NCI-H1417 (cell line): ENCODE measurements around the gene PLD3.

Experiments
- DNase-seq, 3 experiments: peaks; one replicate each; lab custom pipeline; 2025; lab: John Stamatoyannopoulos, UW

Gene PLD3, protein sequence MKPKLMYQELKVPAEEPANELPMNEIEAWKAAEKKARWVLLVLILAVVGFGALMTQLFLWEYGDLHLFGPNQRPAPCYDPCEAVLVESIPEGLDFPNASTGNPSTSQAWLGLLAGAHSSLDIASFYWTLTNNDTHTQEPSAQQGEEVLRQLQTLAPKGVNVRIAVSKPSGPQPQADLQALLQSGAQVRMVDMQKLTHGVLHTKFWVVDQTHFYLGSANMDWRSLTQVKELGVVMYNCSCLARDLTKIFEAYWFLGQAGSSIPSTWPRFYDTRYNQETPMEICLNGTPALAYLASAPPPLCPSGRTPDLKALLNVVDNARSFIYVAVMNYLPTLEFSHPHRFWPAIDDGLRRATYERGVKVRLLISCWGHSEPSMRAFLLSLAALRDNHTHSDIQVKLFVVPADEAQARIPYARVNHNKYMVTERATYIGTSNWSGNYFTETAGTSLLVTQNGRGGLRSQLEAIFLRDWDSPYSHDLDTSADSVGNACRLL

DNA sequence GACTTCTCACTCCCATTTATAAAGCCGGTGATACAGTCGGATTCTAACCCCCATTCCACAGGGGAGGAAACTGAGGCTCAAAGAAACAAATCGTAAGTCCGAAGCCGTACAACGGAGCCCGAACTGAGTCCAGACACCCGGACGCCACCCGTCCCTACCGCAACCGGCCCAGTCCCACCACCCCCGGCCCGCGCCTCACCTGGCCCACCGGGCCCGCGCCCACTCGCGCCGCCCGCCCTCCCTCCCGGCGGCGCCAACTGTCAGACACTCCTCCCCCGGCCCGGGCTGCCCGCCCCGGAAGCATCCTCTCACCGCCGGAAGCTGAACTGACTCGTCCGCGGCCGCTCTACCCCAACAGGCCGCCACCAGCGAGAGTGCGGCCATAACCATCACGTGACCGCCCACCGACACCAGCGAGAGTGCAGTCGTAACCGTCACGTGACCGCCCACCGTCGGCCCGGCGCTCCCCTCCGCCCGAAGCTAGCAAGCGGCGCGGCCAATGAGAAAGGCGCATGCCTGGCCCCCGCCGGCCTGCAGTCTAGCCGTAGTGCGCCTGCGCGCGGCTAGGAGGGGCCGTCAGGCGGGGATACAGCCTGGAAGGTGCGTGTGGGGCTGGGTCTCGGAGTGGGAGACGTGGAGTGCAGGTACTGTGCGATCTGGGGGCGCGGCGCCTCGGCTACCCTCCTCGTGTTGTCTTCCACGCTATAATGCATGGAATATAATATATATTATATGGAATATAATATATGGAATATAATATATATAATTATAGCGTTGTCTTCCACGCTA lies at the start of gene PLD3, which contains the start of gene C19orf47:
Gene PLD3, plus strand, starts transcription at position 571 of the 789 bp plus-strand sequence. CDS start 17,789 bp downstream, outside the sequence.
Gene C19orf47, minus strand, starts transcription at position 273 of the 789 bp plus-strand sequence. CDS start 6,540 bp downstream, outside the sequence.
- DNase-seq, result peak; percentile 98 to 99 (median 98)

DNA sequence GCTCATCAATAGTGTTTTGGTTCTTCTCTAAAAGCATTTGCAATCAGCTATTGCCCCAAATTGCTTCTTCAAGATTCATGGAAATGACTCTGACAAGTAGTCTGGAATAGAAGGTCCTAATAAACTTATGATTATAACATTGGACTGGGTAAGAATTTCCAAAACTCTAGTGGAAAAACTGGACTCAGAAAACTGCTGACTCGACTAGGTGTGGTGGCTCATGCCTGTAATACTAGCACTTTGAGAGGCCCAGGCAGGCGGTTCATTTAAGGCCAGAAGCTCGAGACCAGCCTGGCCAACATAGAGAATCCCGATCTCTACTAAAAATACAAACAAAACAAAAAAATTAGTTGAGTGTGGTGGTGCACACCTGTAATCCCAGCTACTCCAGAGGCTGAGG lies 47.8 kb upstream of the PLD3 start:
- no peak for DNase-seq

DNA sequence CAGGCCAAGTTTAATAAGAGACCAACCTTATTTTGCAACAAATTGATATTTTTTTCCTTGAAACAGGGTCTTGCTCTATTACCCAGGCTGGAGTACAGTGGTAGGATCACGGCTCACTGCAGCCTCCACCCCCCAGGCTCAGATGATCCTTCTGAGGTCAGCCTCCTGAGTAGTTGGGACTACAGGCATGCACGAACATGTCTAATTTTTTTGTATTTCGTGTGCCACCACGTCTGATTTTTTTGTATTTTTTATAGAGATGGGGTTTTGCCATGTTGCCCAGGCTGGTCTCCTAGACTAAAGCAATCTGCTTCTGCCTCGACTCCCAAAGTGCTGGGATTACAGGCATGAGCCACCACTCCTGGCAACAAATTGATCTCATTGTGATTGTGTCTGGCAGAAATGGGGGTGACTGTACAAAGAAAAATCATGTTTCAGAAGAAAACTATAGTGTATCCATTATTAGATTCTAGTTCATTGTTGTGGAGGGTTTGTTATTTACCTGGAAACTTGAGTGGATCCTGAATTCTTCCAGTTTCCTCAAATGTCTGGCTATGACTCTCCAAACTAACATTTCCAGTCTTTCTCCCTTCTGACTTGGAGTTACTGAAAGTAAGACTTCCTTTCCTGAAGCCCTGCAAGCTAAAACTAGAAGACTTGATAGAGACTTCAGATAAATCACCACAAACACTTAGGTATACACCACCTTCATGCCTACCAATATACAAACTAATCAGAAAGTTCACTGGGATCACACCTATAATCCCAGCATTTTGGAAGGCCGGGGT lies 46.1 kb upstream of the PLD3 start:
- no peak for DNase-seq

DNA sequence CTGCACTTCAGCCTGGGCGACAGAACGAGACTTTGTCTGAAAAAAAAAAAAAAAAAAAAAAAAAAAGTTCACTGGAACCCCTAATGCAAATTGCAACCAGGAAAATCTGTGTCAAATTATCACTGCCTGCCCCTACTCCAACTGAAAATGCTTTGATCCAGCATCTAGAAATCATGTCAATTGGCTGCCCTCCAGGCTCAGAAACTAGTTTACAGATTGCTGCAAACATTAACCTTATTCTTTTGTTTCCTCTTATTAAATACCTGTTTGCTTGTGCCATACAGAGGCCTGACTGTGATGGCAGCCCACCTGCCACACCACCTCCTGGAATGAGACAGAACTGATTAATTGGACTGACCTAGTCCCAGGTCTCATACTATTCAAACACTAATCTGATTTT lies 44.7 kb upstream of the PLD3 start:
- DNase-seq, result no peak

DNA sequence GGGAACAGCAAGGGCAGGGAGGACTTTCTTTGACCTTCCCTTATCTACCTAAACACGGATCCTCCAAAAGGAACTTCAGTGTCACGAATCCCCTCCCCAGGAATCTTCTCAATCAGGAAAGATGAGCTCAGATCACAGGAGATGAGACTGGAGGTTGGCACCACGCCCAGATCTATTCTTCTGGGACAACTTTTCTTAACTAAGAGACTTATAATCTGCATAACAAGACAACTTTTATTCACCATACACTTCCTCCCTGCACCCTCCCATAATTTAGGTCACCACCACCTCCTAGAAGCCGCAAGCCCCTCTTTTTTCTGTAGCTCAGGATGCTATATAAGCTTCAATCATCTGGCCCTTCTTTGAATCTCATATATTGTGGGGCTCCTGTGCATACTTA lies 44.2 kb upstream of the PLD3 start:
- DNase-seq, result no peak

DNA sequence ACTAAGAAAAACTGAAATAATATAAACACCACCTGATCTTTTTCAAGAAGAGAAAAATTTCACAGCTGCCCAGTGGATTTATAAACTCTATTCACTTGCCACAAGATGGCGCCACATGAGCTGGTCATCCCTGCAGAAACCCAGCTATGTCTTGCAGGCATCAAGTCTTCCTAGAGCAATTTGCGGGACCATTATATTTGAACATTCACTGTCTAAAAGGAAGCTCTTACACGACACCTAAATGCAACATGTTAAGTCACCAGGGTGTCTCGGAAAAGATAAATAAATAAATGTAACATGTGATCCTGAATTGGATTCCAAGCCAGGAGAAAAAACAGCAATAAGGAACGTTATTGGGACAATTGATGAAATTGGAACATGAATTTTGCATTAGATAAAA lies 43.1 kb upstream of the PLD3 start:
- DNase-seq, result peak; percentile 11 to 86 (median 83)

DNA sequence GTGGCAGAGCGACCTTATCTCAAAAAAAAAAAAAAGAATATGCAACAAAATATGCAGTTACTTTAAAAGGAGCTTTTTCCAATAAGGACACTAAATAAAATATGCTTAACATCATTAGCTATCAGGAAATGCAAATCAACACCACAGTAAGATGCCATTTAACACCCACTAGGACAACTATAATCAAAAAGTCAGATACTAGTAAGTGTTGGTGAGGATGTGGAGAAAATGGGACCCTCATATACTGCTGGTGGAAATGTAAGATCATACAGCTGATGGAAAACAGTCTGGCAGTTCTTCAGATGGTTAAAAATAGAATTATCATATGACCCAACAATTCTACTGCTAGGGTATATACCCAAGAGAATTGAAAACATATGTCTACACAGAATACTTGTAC lies 38.8 kb upstream of the PLD3 start:
- DNase-seq, result no peak

DNA sequence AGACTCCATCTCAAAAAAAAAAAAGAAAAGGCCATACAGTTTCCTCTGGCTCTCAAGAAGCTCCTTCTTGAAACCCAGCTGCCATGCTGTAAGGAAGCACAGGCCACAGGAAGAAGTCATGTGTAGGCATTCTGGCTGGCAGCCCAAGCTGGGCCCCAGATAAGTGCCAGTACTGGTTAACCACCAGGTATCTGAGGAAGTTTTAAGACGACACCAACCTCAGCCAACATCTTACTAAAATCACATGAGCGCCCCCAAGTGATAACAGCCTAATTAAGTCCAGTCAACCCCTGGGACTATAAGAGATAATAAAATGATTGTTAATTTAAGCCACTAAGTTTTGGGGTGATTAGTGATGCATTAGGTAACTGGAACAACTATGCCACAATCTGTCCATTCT lies 36.0 kb upstream of the PLD3 start:
- DNase-seq, result no peak

DNA sequence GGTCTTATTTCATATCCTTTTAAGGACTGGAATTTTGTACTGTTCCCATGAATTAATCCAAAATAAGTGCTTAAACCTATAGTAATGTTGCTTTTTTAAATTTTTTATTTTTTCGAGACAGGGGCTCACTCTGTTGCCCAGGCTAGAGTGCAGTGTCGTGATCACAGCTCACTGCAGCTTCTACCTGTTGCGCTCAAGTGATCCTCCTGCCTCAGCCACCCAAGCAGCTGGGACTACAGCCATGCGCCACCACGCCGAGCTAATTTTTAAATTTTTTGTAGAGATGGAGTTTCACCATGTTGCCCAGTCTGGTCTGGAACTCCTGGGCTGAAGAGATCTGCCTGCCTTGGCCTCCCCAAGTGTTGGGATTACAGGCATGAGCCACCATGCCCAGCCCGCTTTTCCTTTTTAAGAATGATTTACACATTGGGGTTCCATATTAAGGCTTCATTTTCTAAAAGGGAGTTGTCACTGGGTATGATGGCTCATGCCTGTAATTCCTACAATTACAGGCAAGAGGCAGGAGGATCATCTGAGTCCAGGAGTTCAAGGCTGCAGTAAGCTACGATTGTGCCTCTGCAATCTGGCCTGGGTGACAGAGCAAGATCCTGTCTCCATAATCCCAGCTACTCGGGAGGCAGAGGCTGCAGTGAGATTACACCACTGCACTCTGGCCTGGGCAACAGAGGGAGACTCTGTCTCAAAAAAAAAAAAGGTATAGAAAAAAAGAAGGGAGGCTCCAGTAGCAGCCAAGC lies 35.1 kb upstream of the PLD3 start:
- no peak for DNase-seq

DNA sequence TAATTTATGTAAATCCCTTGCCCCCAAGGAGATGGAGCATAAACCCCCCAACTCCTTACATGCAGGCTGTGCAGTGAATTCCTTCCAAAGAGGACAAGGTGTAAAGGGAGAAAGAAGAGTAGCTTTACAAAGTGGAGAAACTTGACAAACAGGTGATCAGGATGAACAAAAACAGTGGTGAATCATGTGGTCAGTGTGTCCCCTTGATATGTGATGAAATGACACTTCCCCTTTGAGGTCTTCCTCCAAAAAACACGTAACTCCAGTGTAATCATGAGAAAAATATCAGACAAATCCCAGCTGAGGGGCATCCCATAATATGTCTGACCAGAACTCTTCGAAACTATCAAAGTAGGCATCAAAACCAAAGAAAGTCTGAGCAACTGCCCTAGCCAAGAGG lies 33.8 kb upstream of the PLD3 start:
- no peak for DNase-seq

DNA sequence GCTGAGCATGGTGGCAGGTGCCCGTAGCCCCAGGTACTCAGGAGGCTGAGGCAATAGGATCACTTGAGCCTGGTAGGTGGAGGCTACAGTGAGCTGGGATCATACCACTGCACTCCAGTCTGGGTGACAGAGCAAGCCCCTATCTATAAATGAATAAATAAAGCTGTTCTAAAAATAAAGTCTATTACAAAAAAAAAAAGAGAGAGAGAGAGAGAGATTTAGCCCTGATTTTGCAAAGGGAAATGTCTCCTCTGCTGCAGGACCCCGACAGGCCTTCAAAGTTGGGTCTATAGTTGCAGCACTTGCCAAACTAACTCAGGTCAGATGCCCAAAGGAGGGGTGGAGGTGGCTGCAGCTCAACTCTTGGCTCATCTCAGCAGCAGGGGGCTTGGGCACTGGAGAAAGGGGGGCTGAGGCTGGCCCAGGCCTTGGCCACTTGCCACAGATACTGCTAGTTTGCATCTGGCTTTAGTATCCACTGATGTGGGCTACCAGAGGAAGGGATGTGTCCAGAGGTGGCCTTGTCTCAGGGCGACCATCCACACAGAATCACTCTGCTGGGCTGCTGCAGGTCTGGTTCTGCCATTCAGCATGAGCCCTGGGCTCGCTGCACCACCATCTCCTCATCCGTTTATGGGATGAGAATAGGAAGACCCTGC lies 32.6 kb upstream of the PLD3 start:
- no peak for DNase-seq

DNA sequence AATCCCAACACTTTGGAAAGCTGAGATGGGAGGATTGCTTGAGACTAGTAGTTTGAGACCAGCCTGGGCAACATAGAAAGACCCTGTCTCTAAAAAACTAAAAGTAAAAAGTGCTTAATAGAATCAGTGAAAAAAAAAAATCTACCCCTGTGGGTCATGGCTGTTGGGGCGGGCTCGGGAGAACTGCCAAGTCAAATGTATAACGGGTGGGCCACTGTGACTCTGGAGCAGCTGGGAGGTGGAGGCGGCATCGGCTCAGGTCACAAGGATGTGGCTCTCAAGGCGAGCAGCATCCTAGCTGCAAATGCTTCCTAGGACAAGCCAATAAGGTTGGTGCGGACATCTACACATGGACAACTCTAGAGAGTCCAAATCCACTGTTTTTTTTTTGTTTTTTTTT lies 31.2 kb upstream of the PLD3 start:
- no peak for DNase-seq

DNA sequence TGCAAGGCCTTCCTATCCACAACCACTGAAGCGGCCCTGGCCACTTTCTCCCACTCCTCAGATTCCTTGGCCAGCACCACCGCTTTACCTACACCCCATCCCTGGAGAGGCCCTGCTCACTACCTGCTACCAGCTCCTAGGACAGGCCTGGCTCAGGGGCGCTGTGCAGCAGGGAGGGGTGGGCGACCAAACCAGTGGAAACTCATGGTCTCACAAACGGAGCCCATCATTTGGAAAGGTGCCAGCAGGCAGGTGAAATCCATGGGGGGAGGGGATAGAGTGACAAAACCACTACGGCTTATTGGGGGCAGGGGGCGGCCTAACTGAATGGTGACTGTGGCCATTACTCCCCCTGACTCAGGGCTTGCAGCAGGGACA lies 27.9 kb upstream of the PLD3 start:
- no peak for DNase-seq

DNA sequence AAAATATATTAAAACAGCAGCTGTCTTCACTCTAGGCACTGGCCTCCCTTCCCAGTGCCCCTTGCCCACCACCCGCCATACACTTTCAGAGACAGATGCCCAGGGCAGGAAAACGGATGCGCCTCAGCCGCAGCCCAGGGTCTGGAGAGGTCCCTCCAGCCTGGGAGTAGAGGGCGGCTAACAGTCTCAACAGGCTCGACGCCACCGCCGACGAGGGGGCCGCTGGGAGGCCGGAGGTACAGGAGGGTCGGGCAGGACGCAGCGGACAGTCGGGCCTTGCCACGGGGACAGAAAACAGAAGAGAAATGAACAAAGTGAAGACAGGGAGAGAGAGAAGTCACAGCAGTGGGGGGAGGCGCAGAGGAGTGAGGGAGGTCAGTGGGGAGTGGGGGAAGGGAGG lies 27.4 kb upstream of the PLD3 start:
- no peak for DNase-seq

DNA sequence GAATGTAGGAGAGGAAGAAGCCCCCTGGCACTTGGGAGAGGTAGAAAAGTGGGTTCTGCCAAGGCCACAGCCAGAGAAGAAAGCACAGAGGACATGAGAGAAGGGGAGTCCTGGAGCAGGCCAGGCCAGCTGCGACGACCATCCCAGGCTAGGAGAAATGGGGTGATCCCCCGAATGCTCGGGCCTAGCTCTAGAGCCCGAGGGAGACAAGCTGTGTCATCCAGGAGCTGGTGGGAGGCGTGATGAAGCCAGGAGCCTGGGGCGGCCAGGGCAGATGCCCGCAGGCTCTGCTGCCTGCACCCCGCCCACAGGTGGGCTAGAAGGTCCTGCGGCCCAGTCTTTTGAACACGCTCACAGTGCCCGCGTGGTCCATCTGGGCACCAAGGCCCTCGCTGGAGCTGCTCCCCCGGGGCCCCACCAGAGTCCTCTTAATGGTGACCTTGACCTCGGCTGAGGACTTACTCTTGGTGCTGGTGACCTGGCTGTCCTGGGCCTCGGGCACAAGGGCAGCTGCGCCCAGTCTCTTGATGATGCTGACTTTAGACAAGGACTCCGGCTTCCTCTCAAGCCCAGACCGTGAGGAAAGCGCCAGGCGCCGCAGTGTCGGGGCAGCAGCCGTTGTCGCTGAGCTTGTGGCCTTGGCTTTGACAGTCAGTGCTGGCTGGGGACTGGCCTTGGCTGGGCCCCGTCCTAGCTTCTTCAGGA lies 26.8 kb upstream of the PLD3 start:
- no peak for DNase-seq

DNA sequence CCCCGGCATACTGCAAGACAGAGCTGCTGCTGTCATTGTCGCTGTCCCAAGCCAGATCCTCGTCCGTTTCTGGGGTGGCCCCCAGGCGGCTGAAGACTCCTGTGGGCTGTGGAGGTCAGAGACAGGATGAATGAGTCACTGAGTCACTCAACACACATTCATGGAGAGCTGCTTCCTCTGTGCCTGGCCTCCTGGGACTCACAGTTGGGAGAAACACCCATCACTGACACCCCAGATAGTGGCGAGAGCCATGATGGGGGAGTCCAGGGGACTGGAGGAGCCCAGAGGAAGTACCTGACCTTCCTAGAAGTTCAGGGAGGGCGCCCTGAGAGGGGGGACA lies 26.3 kb upstream of the PLD3 start:
- no peak for DNase-seq

DNA sequence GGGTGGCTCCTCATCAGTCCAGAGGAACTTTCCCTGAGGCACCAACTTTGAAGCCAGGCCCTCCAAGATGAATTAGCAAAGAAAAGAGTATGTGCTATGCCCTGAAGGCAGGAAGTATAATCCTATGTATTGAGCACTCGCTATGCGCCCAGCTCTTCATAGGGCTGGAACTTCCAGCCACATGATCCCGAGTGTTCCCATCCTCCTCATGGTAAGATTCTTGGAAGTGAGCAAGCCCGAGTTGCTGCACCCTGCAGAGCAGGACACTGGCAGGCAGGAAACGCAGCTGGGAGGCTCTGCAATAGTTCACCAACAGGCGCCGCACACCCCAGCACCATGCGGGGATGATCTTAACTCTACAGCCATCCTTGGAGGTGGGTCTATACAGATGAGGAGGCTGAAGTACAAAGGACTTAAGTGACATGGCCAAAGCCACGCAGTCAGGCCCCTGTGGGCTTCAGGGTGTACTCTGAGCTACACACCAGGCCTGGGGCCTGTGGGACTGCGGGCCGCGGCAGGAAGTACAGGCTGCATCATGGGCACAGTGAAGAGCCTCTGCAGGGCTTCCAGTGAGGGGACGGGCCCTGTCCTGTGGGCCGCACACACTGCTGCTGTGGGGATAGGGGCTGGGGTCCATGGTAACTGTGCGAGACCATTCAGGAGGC lies 25.4 kb upstream of the PLD3 start:
- no peak for DNase-seq

DNA sequence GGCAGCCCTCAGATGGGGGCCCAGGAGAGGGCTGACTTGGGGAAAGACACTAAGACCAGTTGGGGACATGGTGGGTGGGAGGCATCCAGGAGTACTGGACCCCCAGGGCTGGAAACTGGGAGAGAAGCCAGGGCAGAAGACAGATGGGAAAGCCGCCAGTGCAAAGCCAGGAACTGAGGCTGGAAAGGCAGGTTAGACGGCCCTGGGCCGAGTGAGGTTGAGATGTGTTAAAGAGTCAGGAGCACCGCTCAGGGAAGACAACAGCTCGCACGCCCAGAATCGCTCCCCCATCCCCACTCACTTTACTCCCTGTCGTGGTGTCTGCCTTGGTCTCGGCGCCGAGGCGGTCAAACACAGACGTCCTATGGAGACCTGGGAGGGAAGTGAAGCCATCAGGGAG lies 24.8 kb upstream of the PLD3 start:
- DNase-seq, result no peak

DNA sequence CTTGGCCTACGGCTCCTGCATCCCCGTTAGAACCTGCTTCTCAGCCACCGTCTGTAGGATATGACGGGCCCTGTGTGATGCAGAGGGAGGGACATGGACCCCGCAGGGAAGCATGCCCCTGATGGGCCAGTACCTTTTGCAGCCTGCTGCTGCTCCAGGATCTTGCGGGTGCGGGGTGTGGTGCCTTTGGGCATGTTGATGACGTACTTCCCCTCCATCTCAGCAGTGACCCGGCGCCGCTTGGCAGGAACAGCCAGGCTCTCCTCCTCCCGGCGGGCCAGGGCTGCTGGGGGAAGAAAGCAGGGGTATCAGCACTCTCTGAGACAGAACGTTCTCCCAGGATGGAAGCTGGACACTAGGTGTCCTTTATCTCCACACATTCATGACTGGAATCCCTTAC lies 22.3 kb upstream of the PLD3 start:
- no peak for DNase-seq

DNA sequence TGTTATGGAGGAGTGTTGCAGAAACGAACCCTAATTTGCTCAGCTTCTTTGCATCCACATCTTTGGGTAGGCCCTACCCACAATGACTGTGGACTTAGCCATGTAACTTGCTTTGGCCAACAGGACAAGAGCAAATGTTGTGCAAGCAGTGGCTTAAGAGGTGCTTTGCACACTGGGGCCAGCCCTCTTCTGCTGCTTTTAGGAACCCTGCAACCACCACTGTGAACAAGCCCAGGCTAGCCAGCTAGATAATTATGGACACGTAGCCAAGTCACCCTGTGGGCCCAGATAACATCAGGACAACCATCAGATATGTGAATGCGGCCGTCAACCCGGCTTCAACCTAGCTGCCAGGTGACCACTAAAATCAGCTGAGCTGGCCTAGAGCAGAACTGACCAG lies 17.4 kb upstream of the PLD3 start:
- DNase-seq, result no peak
